ENCODE measurements around the gene IL4I1. TPM values are rescaled to one million over a fixed set of nuclear protein-coding genes. Genes with fewer than 3 reads are reported as not detected.

Gene IL4I1
- total RNA-seq, 1 experiment from 2014 or later, result 0.61 TPM

- H4K5ac ChIP-seq (ENCODE audit: insufficient read length, low read depth, low read length), result no peak overlapping the region
- H3K4ac ChIP-seq (ENCODE audit: low read depth, low read length), result no peak overlapping the region
- peaks cover 5% of the 10 kb centered on the region; the same call in 1 of the 2 replicates for H3K27me3 Mint-ChIP-seq (ENCODE audit: low read depth)
- WGBS (ENCODE audit: extremely low coverage, insufficient read length, low lambda C conversion rate), result no CpG with 5 or more reads among the region's 37 CpGs
- no peak overlapping the region for H2BK120ac ChIP-seq (ENCODE audit: low read depth, low read length, poor library complexity, severe bottlenecking)
- no peak overlapping the region for H3K23ac ChIP-seq (ENCODE audit: insufficient read length, low read depth, low read length)
- no peak overlapping the region for H3T11ph ChIP-seq (ENCODE audit: low read length)
- no peaks in the 10 kb centered on the region; the same call in 1 of the 2 replicates for H3K79me2 ChIP-seq (ENCODE audit: insufficient read depth, low read length)
- H2BK5ac ChIP-seq (ENCODE audit: insufficient read length, low read length), result no peak overlapping the region
- TF ChIP-seq CTCF (conservative IDR thresholded peaks at IDR 0.05), result no peak
- H3K14ac ChIP-seq (ENCODE audit: insufficient read depth, low read length), result no peak overlapping the region
- H3K27ac Mint-ChIP-seq, result peak overlapping the region in 1 of 3 experiments; percentile 76; a peak in 1 of 7 replicates
- H3K9ac ChIP-seq (ENCODE audit: extremely low read depth, insufficient read length, low read length), result no peak overlapping the region
- no peak overlapping the region for H3K56ac ChIP-seq (ENCODE audit: insufficient read length, low read depth, low read length)
- H3K4me2 ChIP-seq (ENCODE audit: insufficient read depth, insufficient read length, low read length), result no peak overlapping the region
- no peaks in the 10 kb centered on the region for H3K9me3 Mint-ChIP-seq
- no peak overlapping the region for H2BK15ac ChIP-seq (ENCODE audit: low read depth, low read length)
- no peaks in the 10 kb centered on the region; the same call in 1 of the 2 replicates for H3K4me1 ChIP-seq (ENCODE audit: insufficient read depth, low read length)
- H4K20me1 ChIP-seq (ENCODE audit: control insufficient read depth, insufficient read depth, insufficient read length), result no peaks in the 10 kb centered on the region
- no peak overlapping the region for H2AFZ ChIP-seq (ENCODE audit: low read length)
- H4K91ac ChIP-seq (ENCODE audit: insufficient read length, low read depth, low read length), result no peak overlapping the region
- peaks cover 42 to 73% (median 65%) of the 10 kb centered on the region in 3 experiments for H3K36me3 Mint-ChIP-seq (ENCODE audit: insufficient read depth in 1 of 3, low read depth in 3 of 3)
- no peak overlapping the region for H3K18ac ChIP-seq (ENCODE audit: insufficient read length, low read depth, low read length)
- H2AK5ac ChIP-seq (ENCODE audit: insufficient read length, low read length), result no peak overlapping the region
- H2BK12ac ChIP-seq (ENCODE audit: insufficient read length, low read depth, low read length), result no peak overlapping the region
- H3K27me3 ChIP-seq (ENCODE audit: insufficient read depth, low read length), result no peaks in the 10 kb centered on the region
- H3K23me2 ChIP-seq (ENCODE audit: insufficient read length, low read depth, low read length, poor library complexity, severe bottlenecking), result no peaks in the 10 kb centered on the region
- H2BK20ac ChIP-seq (ENCODE audit: low read depth, low read length, poor library complexity, severe bottlenecking), result no peak overlapping the region
- no peaks in the 10 kb centered on the region for H3K9me3 ChIP-seq (ENCODE audit: control insufficient read depth, low read depth, low read length)
- H4K8ac ChIP-seq (replicated peaks; ENCODE audit: insufficient read length, low read depth, low read length), result no peak overlapping the region
- H3K27ac ChIP-seq (ENCODE audit: insufficient read length, low read depth, low read length), result no peak overlapping the region
- no peak overlapping the region for H3K4me3 Mint-ChIP-seq
- no peak for DNase-seq
- H3K79me1 ChIP-seq (ENCODE audit: insufficient read depth, low read depth, low read length, poor library complexity, severe bottlenecking), result no peaks in the 10 kb centered on the region
- H3K4me1 Mint-ChIP-seq, result peaks cover 19 to 28% of the 10 kb centered on the region in 2 experiments
Measured at GRCh38 chr19:49908480-49909420, 12.1 kb upstream of the IL4I1 start.

Data from H9 (cell line).